ENCODE data around the gene NPC2.

NPC2 gene

GRCh38 chr14:74502236-74503019 lies 9.3 kb upstream of the NPC2 start:
- Histone ChIP-seq H2AFZ (ENCODE audit: insufficient read depth, low read length, poor library complexity) (no peak overlapping the region), H3K79me1 (ENCODE audit: low read length) (no peaks in the 10 kb centered on the region), H4K91ac (ENCODE audit: low read depth, low read length) (no peak overlapping the region), H3K18ac (ENCODE audit: low read length) (no peak overlapping the region), H2AK5ac (ENCODE audit: low read length) (no peak overlapping the region), H2BK120ac (ENCODE audit: insufficient read depth, low read length, poor library complexity) (no peak overlapping the region), H3K4me3 (ENCODE audit: low read depth, low read length) (no peak overlapping the region), H3K4me2 (ENCODE audit: low read length) (no peak overlapping the region), H3K14ac (ENCODE audit: low read length) (no peak overlapping the region), H3K36me3 (ENCODE audit: control insufficient read depth in 1 of 2, insufficient read depth in 2 of 2, low read length in 2 of 2) (no peaks in the 10 kb centered on the region), H2BK5ac (ENCODE audit: low read depth, low read length, poor library complexity) (no peak overlapping the region), H3K4ac (ENCODE audit: low read depth, low read length) (no peak overlapping the region), H3K23ac (ENCODE audit: low read length) (no peak overlapping the region), H3K9me3 (ENCODE audit: insufficient read depth, low read depth, low read length) (peaks cover 2% of the 10 kb centered on the region), H3K79me2 (ENCODE audit: control insufficient read depth, insufficient read depth, low read length, poor library complexity) (no peaks in the 10 kb centered on the region), H4K12ac (ENCODE audit: low read depth, low read length) (no peak overlapping the region), H3K27ac (ENCODE audit: low read depth, low read length) (no peak overlapping the region), H3K4me1 (ENCODE audit: control insufficient read depth in 1 of 2, insufficient read depth in 2 of 2, low read length in 2 of 2) (no peaks in the 10 kb centered on the region), H3K9ac (ENCODE audit: low read length) (no peak overlapping the region), H2BK12ac (ENCODE audit: low read length) (no peak overlapping the region), H4K8ac (ENCODE audit: low read depth, low read length) (no peak overlapping the region), H3K27me3 (ENCODE audit: insufficient read depth, low read length) (no peaks in the 10 kb centered on the region)
- WGBS (ENCODE audit: extremely low coverage, insufficient coverage, insufficient read length), result no CpG with 5 or more reads among the region's 21 CpGs
- peak; percentile 19 to 40 for DNase-seq

GRCh38 chr14:74501691-74502090 lies 8.6 kb upstream of the NPC2 start:
- Histone ChIP-seq H3K9me3 (ENCODE audit: insufficient read depth, low read depth, low read length) (peaks cover 2% of the 10 kb centered on the region), H2BK12ac (ENCODE audit: low read length) (no peak overlapping the region), H3K9ac (ENCODE audit: low read length) (no peak overlapping the region), H2BK5ac (ENCODE audit: low read depth, low read length, poor library complexity) (no peak overlapping the region), H3K4ac (ENCODE audit: low read depth, low read length) (no peak overlapping the region), H2BK120ac (ENCODE audit: insufficient read depth, low read length, poor library complexity) (no peak overlapping the region), H3K27ac (ENCODE audit: low read depth, low read length) (no peak overlapping the region), H3K79me1 (ENCODE audit: low read length) (no peaks in the 10 kb centered on the region), H4K12ac (ENCODE audit: low read depth, low read length) (no peak overlapping the region), H3K23ac (ENCODE audit: low read length) (no peak overlapping the region), H4K91ac (ENCODE audit: low read depth, low read length) (no peak overlapping the region), H3K4me1 (ENCODE audit: control insufficient read depth in 1 of 2, insufficient read depth in 2 of 2, low read length in 2 of 2) (no peaks in the 10 kb centered on the region), H3K79me2 (ENCODE audit: control insufficient read depth, insufficient read depth, low read length, poor library complexity) (no peaks in the 10 kb centered on the region), H3K27me3 (ENCODE audit: insufficient read depth, low read length) (no peaks in the 10 kb centered on the region), H3K4me2 (ENCODE audit: low read length) (no peak overlapping the region), H4K8ac (ENCODE audit: low read depth, low read length) (no peak overlapping the region), H3K18ac (ENCODE audit: low read length) (no peak overlapping the region), H2AFZ (ENCODE audit: insufficient read depth, low read length, poor library complexity) (no peak overlapping the region), H3K4me3 (ENCODE audit: low read depth, low read length) (no peak overlapping the region), H2AK5ac (ENCODE audit: low read length) (no peak overlapping the region), H3K14ac (ENCODE audit: low read length) (no peak overlapping the region), H3K36me3 (ENCODE audit: control insufficient read depth in 1 of 2, insufficient read depth in 2 of 2, low read length in 2 of 2) (no peaks in the 10 kb centered on the region)
- no CpG with 5 or more reads among the region's 5 CpGs for WGBS (ENCODE audit: extremely low coverage, insufficient coverage, insufficient read length)
- DNase-seq, result no peak

- Histone ChIP-seq H3K36me3 (ENCODE audit: control insufficient read depth in 1 of 2, insufficient read depth in 2 of 2, low read length in 2 of 2) (no peaks in the 10 kb centered on the region), H3K27me3 (ENCODE audit: insufficient read depth, low read length) (no peaks in the 10 kb centered on the region), H3K4ac (ENCODE audit: low read depth, low read length) (no peak overlapping the region), H4K12ac (ENCODE audit: low read depth, low read length) (no peak overlapping the region), H3K23ac (ENCODE audit: low read length) (no peak overlapping the region), H3K4me1 (ENCODE audit: control insufficient read depth in 1 of 2, insufficient read depth in 2 of 2, low read length in 2 of 2) (no peaks in the 10 kb centered on the region), H3K18ac (ENCODE audit: low read length) (no peak overlapping the region), H3K14ac (ENCODE audit: low read length) (no peak overlapping the region), H3K9me3 (ENCODE audit: insufficient read depth, low read depth, low read length) (peaks cover 2% of the 10 kb centered on the region), H3K27ac (ENCODE audit: low read depth, low read length) (no peak overlapping the region), H2BK12ac (ENCODE audit: low read length) (no peak overlapping the region), H2BK5ac (ENCODE audit: low read depth, low read length, poor library complexity) (no peak overlapping the region), H3K9ac (ENCODE audit: low read length) (no peak overlapping the region), H3K79me1 (ENCODE audit: low read length) (no peaks in the 10 kb centered on the region), H4K8ac (ENCODE audit: low read depth, low read length) (no peak overlapping the region), H3K4me2 (ENCODE audit: low read length) (no peak overlapping the region), H3K79me2 (ENCODE audit: control insufficient read depth, insufficient read depth, low read length, poor library complexity) (no peaks in the 10 kb centered on the region), H2AK5ac (ENCODE audit: low read length) (no peak overlapping the region), H4K91ac (ENCODE audit: low read depth, low read length) (no peak overlapping the region), H2BK120ac (ENCODE audit: insufficient read depth, low read length, poor library complexity) (no peak overlapping the region), H2AFZ (ENCODE audit: insufficient read depth, low read length, poor library complexity) (no peak overlapping the region), H3K4me3 (ENCODE audit: low read depth, low read length) (no peak overlapping the region)
- no CpG with 5 or more reads among the region's 16 CpGs for WGBS (ENCODE audit: extremely low coverage, insufficient coverage, insufficient read length)
- peak; percentile 45 to 66 for DNase-seq
Observed at GRCh38 chr14:74501135-74501614, 8.1 kb upstream of the NPC2 start.

DNA sequence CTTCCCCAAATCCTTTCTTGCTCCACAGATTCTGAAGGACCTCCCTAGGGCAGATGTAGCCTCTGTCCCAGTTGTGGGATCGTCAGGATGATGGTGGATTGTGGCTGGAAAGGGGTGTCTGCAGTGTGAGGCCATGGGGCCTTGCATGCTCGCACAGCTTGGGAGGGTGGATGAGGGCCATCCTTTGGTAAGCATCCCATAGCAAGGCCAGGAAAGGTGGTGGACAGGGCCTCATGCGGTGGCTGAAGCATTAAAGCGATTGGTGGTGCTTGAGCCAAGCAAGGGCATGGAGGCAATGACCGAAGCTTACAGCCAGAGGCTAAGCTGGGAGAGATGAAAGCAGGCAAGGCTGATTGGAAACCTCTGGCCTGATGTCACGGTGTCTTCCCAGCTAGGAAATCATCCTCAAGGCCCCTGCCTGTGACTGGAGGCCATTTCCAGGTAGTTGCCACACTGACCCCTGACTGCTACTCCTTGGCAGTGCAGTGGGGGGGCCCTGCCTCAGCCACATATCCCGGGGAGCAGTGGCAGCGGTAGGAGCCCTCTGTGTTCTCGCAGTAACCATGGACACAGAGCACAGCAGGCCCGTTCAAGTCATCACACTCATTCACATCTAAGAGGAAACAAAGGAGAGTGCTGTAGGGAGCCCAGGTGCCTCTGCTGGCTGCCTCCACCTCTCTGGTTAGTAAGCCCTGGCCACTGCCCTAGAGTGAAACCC lies 7.5 kb upstream of the NPC2 start:
- H2BK120ac ChIP-seq (ENCODE audit: insufficient read depth, low read length, poor library complexity), result no peak overlapping the region
- H3K27ac ChIP-seq (ENCODE audit: low read depth, low read length), result no peak overlapping the region
- no peaks in the 10 kb centered on the region for H3K79me1 ChIP-seq (ENCODE audit: low read length)
- H3K9me3 ChIP-seq (ENCODE audit: insufficient read depth, low read depth, low read length), result peaks cover 2% of the 10 kb centered on the region
- H3K18ac ChIP-seq (ENCODE audit: low read length), result no peak overlapping the region
- H3K23ac ChIP-seq (ENCODE audit: low read length), result no peak overlapping the region
- H3K4me1 ChIP-seq (ENCODE audit: control insufficient read depth in 1 of 2, insufficient read depth in 2 of 2, low read length in 2 of 2), result no peaks in the 10 kb centered on the region
- no peaks in the 10 kb centered on the region for H3K79me2 ChIP-seq (ENCODE audit: control insufficient read depth, insufficient read depth, low read length, poor library complexity)
- H2BK5ac ChIP-seq (ENCODE audit: low read depth, low read length, poor library complexity), result no peak overlapping the region
- no peak overlapping the region for H3K4me3 ChIP-seq (ENCODE audit: low read depth, low read length)
- no peak overlapping the region for H3K9ac ChIP-seq (ENCODE audit: low read length)
- H4K12ac ChIP-seq (ENCODE audit: low read depth, low read length), result no peak overlapping the region
- no peak overlapping the region for H2BK12ac ChIP-seq (ENCODE audit: low read length)
- DNase-seq, result no peak
- no peak overlapping the region for H3K14ac ChIP-seq (ENCODE audit: low read length)
- no CpG with 5 or more reads among the region's 10 CpGs for WGBS (ENCODE audit: extremely low coverage, insufficient coverage, insufficient read length)
- H4K91ac ChIP-seq (ENCODE audit: low read depth, low read length), result no peak overlapping the region
- H3K4me2 ChIP-seq (ENCODE audit: low read length), result no peak overlapping the region
- H4K8ac ChIP-seq (ENCODE audit: low read depth, low read length), result no peak overlapping the region
- H3K4ac ChIP-seq (ENCODE audit: low read depth, low read length), result no peak overlapping the region
- H2AK5ac ChIP-seq (ENCODE audit: low read length), result no peak overlapping the region
- no peaks in the 10 kb centered on the region for H3K27me3 ChIP-seq (ENCODE audit: insufficient read depth, low read length)
- H3K36me3 ChIP-seq (ENCODE audit: control insufficient read depth in 1 of 2, insufficient read depth in 2 of 2, low read length in 2 of 2), result no peaks in the 10 kb centered on the region
- no peak overlapping the region for H2AFZ ChIP-seq (ENCODE audit: insufficient read depth, low read length, poor library complexity)
